ENCODE measurements around the gene PRKD1. TPM values are rescaled to one million over a fixed set of nuclear protein-coding genes. Genes with fewer than 3 reads are reported as not detected.

The PRKD1 gene
- total and polyA plus RNA-seq, 10 of the 15 experiments (the other 5 are each of a cell fraction or from before 2014, with no cell fraction given) = 0.02 to 0.56 TPM; not detected in 8

GRCh38 chr14:29643433-29644211 is 284.0 kb downstream of the PRKD1 start:
- ATAC-seq = no peak
- no peak for FAIRE-seq

More at GRCh38 chr14:29643433-29644211, 284.0 kb downstream of the PRKD1 start:
- ChIA-PET CTCF (no interaction called here), RAD21 (ENCODE audit: unreplicated experiment) (no interaction called here), POLR2A (no interaction called here), SMC1A (ENCODE audit: uncharacterized antibody, unreplicated experiment) (no interaction called here)
- TF ChIP-seq SREBF1 (IDR thresholded peaks at IDR 0.05; ENCODE audit: low read length) = no peak
- no peak for TF ChIP-seq PAX5 (IDR thresholded peaks at IDR 0.05; ENCODE audit: borderline replicate concordance, low read depth, low read length)
- no peak for TF ChIP-seq ZBTB11 (CRISPR knock-in tag; IDR thresholded peaks at IDR 0.05)
- no peak for TF ChIP-seq ELK1 (IDR thresholded peaks at IDR 0.05; ENCODE audit: low read depth, low read length)
- no peak for TF ChIP-seq YBX1 (IDR thresholded peaks at IDR 0.05)
- no peak for TF ChIP-seq KLF5 (IDR thresholded peaks at IDR 0.05; ENCODE audit: partially characterized antibody)
- TF ChIP-seq RAD51 (IDR thresholded peaks at IDR 0.05) = no peak
- TF ChIP-seq CREM (IDR thresholded peaks at IDR 0.05; ENCODE audit: low read depth) = no peak
- TF ChIP-seq EP300 (IDR thresholded peaks at IDR 0.05; ENCODE audit: borderline replicate concordance in 1 of 2, control insufficient read depth in 1 of 2, low read depth in 2 of 2, low read length in 2 of 2) = no peak
- no peak for TF ChIP-seq BACH1 (IDR thresholded peaks at IDR 0.05; ENCODE audit: borderline replicate concordance)
- TF ChIP-seq, protein P1, sequence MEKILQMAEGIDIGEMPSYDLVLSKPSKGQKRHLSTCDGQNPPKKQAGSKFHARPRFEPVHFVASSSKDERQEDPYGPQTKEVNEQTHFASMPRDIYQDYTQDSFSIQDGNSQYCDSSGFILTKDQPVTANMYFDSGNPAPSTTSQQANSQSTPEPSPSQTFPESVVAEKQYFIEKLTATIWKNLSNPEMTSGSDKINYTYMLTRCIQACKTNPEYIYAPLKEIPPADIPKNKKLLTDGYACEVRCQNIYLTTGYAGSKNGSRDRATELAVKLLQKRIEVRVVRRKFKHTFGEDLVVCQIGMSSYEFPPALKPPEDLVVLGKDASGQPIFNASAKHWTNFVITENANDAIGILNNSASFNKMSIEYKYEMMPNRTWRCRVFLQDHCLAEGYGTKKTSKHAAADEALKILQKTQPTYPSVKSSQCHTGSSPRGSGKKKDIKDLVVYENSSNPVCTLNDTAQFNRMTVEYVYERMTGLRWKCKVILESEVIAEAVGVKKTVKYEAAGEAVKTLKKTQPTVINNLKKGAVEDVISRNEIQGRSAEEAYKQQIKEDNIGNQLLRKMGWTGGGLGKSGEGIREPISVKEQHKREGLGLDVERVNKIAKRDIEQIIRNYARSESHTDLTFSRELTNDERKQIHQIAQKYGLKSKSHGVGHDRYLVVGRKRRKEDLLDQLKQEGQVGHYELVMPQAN (conservative IDR thresholded peaks at IDR 0.05) = no peak
- intact Hi-C loops (cut with micrococcal nuclease; ENCODE audit: unreplicated experiment) = no loop called here
- Histone ChIP-seq H3K27me3 (replicated peaks in 1 of 2; ENCODE audit: control insufficient read depth in 2 of 2, insufficient read depth in 2 of 2, low read length in 1 of 2) (no peaks in the 10 kb centered on the region), H3K36me3 (ENCODE audit: control insufficient read depth in 2 of 2, insufficient read depth in 2 of 2, low read length in 1 of 2) (no peaks in the 10 kb centered on the region), H3K79me2 (ENCODE audit: control insufficient read depth, insufficient read depth, low read length) (no peaks in the 10 kb centered on the region), H3K4me3 (no peak overlapping the region), H3K4me2 (ENCODE audit: control insufficient read depth, insufficient read depth) (no peak overlapping the region), H4K20me1 (ENCODE audit: control insufficient read depth, insufficient read depth) (no peaks in the 10 kb centered on the region), H3K9me3 (replicated peaks; ENCODE audit: control insufficient read depth, insufficient read depth, low read length) (peaks cover 3% of the 10 kb centered on the region; the same call in 1 of the 3 replicates), H3K4me1 (ENCODE audit: control insufficient read depth, insufficient read depth, low read length) (no peaks in the 10 kb centered on the region), H3K27ac (ENCODE audit: control insufficient read depth, insufficient read depth) (no peak overlapping the region), H2AFZ (ENCODE audit: control insufficient read depth, low read depth, low read length) (no peak overlapping the region), H3K9ac (ENCODE audit: control insufficient read depth, insufficient read depth, low read length) (no peak overlapping the region)
- in situ Hi-C loops (cut with MboI) = no loop called here
- DNase-seq (ENCODE audit: low read depth, low spot score) = no peak
- 13% methylated on average over 5 of the region's 5 CpGs for WGBS (ENCODE audit: insufficient coverage, insufficient replicate concordance, low lambda C conversion rate, missing lambda C conversion rate)
- BruUV-seq (replicated peaks) = no TSS peak
